Ovary (tissue), 9 donors: ENCODE data around the gene METTL25. TPM values are rescaled to one million over a fixed set of nuclear protein-coding genes. Genes with fewer than 3 reads are reported as not detected.

ENCODE experiments used
- DNase-seq, 5 donors: peaks; one replicate each; pipeline ENCODE4 v3.0.0-alpha.2; 2019 to 2020
- H3K27ac ChIP-seq, 2 donors: fragments of 200-600 bp; one replicate each; pipeline versions ENCODE4 v1.5.1 to v1.8.0; 2019 to 2022
- H3K27me3 ChIP-seq: fragments of 200-600 bp; one replicate; pipeline ENCODE4 v1.8.0; 2022
- H3K36me3 ChIP-seq: fragments of 200-600 bp; sonication (generic); one replicate; pipeline ENCODE4 v1.5.1; 2019
- H3K4me1 ChIP-seq: one replicate; pipeline ENCODE4 v1.8.1; 2013; ENCODE audit warnings: mild to moderate bottlenecking, moderate library complexity; ENCODE audit not compliant: insufficient read depth
- H3K4me3 ChIP-seq: fragments of 200-600 bp; sonication (generic); one replicate; pipeline ENCODE4 v1.5.1; 2017
- H3K9me3 ChIP-seq, 2 donors: fragments of 200-600 bp in 1 of 2; sonication (generic) in 1 of 2; one replicate each; pipeline versions ENCODE4 v1.5.1 to v1.8.1; 2013 to 2019; ENCODE audit warnings: mild to moderate bottlenecking in 1 of 2, moderate library complexity in 1 of 2
- EP300 ChIP-seq: sonication (generic); formaldehyde crosslinking; IDR thresholded peaks from one replicate; pipeline ENCODE4 v1.6.1; 2017; ENCODE audit warnings: antibody characterized with exemption
- POLR2A ChIP-seq: fragments of 450-650 bp; IDR thresholded peaks from one replicate; pipeline ENCODE4 v1.6.1; 2017; ENCODE audit warnings: antibody characterized with exemption, mild to moderate bottlenecking, moderate library complexity
- WGBS, 3 donors: extraction: QIAGEN DNeasy Blood & Tissue Kit in 1 of 3; methylation state at CpG; one replicate each; pipeline versions ENCODE4 v1.1.5 to v1.1.7; 2013 to 2017; 5-methylcytosine and 5-hydroxymethylcytosine counted together
- intact Hi-C, 4 donors: fragments of 100-400 bp; cut with DNase I; formaldehyde crosslinking; loops; one replicate each; pipeline versions ENCODE4 v1.11.0 to v1.15.1; 2022 to 2023
- polyA plus RNA-seq, 2 donors: library from polyadenylated mRNA; stranded (reverse); fragments of 200-250 nt in 1 of 2; fragments of 350-450 nt in 1 of 2; fragmentation: Illumina TruSeq in 1 of 2; extraction: RNeasy Lipid Tissue Mini Kit (QIAGEN cat#74804) in 1 of 2; gene quantifications; one replicate each; pipeline ENCODE4 v1.2.3, GENCODE V29; 2013 to 2014
- total RNA-seq, 7 donors: library from RNA; depleted of rRNA in 2 of 7; stranded (reverse); fragments of >200 nt in 2 of 7; fragmentation: NEBNext Ultra II Directional in 3 of 7; extraction: Animal tissue kit (Norgen Biotek cat#: 25700) in 3 of 7; gene quantifications; one replicate each; pipeline versions ENCODE4 v1.1.0 to v1.2.4, GENCODE V29; 2016 to 2023
- TF ChIP-seq, protein P1 (sequence below), 3 donors: fragments of 450-650 bp in 2 of 3; fragments of 200-600 bp in 1 of 3; IDR thresholded peaks; one replicate each; pipeline versions ENCODE4 v1.5.1 to v1.8.0; 2016 to 2022; ENCODE audit warnings: antibody characterized with exemption in 3 of 3, mild to moderate bottlenecking in 1 of 3
- donor health status: DM: no; HTN: no; CAD: no; lungs with moderate emphysema.
- donor health status: DM: no; HTN: no; CAD: no.
- donor health status: Bipolar disorder and iron deficiency.
- donor health status: DM: yes; HTN: yes; CAD: no.
- donor health status: DM: no; HTN: no; CAD: no.
- donor health status: DM: yes; HTN: yes; CAD: no.

Gene METTL25
- total and polyA plus RNA-seq, 9 donors, result 5.7 to 21.2 (median 11.8) TPM

DNA sequence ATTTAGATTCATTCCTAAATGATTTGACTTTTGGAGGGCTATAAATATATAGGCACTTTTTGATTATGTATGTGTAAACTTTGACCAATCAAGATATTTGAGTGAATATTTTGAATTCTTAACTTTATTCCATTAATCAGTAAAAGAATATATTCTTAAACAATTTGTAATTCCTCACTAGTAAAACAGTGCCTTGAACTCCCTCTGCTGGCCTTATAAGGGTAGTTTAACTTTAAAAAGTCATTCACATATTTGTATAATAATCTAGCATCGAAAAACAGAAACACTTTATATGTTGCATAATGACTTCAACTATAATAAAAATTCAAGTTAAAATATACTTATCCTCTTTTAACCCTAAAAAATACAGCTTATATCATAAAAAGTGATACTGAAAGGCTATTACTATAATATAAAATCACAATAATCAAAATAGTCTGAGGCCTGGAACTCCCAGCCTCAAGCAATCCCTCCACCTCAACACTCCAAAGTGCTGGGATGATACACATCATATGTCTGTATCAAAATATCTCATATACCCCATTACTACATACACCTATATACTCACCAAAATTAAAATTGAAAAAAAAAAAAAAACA lies 31.3 kb upstream of the METTL25 start:
- Histone ChIP-seq H3K27ac (no peak overlapping the region), H3K4me3 (no peak overlapping the region), H3K27me3 (no peaks in the 10 kb centered on the region), H3K36me3 (no peaks in the 10 kb centered on the region), H3K9me3 (no peaks in the 10 kb centered on the region), H3K4me1 (no peaks in the 10 kb centered on the region)
- intact Hi-C loops, result no loop called here
- TF ChIP-seq POLR2A (no peak), EP300 (no peak)
- TF ChIP-seq, protein P1, sequence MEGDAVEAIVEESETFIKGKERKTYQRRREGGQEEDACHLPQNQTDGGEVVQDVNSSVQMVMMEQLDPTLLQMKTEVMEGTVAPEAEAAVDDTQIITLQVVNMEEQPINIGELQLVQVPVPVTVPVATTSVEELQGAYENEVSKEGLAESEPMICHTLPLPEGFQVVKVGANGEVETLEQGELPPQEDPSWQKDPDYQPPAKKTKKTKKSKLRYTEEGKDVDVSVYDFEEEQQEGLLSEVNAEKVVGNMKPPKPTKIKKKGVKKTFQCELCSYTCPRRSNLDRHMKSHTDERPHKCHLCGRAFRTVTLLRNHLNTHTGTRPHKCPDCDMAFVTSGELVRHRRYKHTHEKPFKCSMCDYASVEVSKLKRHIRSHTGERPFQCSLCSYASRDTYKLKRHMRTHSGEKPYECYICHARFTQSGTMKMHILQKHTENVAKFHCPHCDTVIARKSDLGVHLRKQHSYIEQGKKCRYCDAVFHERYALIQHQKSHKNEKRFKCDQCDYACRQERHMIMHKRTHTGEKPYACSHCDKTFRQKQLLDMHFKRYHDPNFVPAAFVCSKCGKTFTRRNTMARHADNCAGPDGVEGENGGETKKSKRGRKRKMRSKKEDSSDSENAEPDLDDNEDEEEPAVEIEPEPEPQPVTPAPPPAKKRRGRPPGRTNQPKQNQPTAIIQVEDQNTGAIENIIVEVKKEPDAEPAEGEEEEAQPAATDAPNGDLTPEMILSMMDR (IDR thresholded peaks at IDR 0.05), result no peak
- 0 to 4% (median 1%) methylated on average over 1 of the region's 1 CpG for WGBS, 3 donors
- no peak for DNase-seq

DNA sequence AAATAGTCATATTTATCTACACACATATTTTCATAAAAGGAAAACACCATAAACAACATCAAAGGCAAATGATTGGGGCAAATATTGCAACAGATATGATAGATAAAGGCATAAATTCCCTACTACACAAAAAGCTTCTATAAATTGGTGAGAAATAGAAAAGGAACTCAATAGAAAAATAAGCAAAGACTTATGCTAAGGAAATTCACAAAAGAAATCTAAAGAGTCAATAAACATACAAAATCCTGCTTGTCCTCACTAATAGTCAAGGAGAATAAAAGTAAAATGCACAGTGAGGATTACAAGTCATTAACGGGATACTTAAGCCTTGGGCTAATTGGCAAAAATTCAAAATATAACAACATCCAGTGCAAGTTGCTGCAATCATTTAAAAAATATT lies 30.5 kb upstream of the METTL25 start:
- WGBS, 3 donors, result 29 to 49% (median 46%) methylated on average over 1 of the region's 1 CpG
- H3K9me3 ChIP-seq, result no peaks in the 10 kb centered on the region
- H3K4me3 ChIP-seq, result no peak overlapping the region
- H3K4me1 ChIP-seq, result no peaks in the 10 kb centered on the region
- TF ChIP-seq POLR2A (no peak), EP300 (no peak)
- TF ChIP-seq, protein P1 (IDR thresholded peaks at IDR 0.05), result no peak
- intact Hi-C loops, result no loop called here
- no peak overlapping the region for H3K27ac ChIP-seq
- H3K36me3 ChIP-seq, result no peaks in the 10 kb centered on the region
- no peak for DNase-seq
- H3K27me3 ChIP-seq, result no peaks in the 10 kb centered on the region

DNA sequence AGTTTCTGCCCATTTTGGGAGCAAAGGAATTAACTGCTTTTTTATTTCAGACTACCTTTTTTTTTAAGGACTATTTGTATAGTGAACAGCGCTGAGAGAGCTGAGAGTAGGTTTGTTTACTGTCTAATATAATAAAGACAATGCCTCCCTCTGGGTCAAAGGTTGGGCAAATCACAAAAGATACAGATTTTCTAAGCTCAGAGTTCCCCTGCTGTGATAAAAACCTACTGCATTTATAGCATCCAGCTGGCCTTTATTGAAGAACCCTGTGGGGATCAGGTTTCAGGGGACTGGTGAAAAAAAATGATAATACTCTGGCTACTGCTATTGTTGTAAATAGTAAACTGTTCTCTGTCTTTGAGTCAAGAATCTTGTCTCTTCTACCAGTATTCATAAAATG lies 28.8 kb upstream of the METTL25 start:
- TF ChIP-seq EP300, result no peak
- TF ChIP-seq POLR2A, result no peak
- 14 to 29% (median 22%) methylated on average over 1 of the region's 1 CpG for WGBS, 3 donors

GRCh38 chr12:82350161-82350560 lies 8.2 kb upstream of the METTL25 start:
- intact Hi-C loops, result no loop called here
- Histone ChIP-seq H3K27me3 (no peaks in the 10 kb centered on the region), H3K4me1 (no peaks in the 10 kb centered on the region), H3K4me3 (no peak overlapping the region), H3K9me3 (no peaks in the 10 kb centered on the region), H3K36me3 (no peaks in the 10 kb centered on the region), H3K27ac (no peak overlapping the region)
- DNase-seq, result no peak
- 92 to 94% (median 92%) methylated on average over 3 of the region's 3 CpGs for WGBS, 3 donors
- TF ChIP-seq, protein P1 (IDR thresholded peaks at IDR 0.05), result no peak

More for the DNA sequence above, 28.8 kb upstream of the METTL25 start:
- H3K27ac ChIP-seq, result no peak overlapping the region
- intact Hi-C loops, result no loop called here
- no peak for DNase-seq
- no peaks in the 10 kb centered on the region for H3K9me3 ChIP-seq
- H3K27me3 ChIP-seq, result no peaks in the 10 kb centered on the region
- no peaks in the 10 kb centered on the region for H3K4me1 ChIP-seq
- no peaks in the 10 kb centered on the region for H3K36me3 ChIP-seq
- H3K4me3 ChIP-seq, result no peak overlapping the region

GRCh38 chr12:82351390-82351789 lies 6.9 kb upstream of the METTL25 start:
- Histone ChIP-seq H3K27ac (no peak overlapping the region), H3K4me1 (peaks cover 2% of the 10 kb centered on the region), H3K9me3 (no peaks in the 10 kb centered on the region), H3K36me3 (no peaks in the 10 kb centered on the region), H3K4me3 (no peak overlapping the region), H3K27me3 (no peaks in the 10 kb centered on the region)
- 81 to 85% (median 82%) methylated on average over 6 of the region's 6 CpGs for WGBS, 3 donors
- no peak for DNase-seq
- intact Hi-C loops, result no loop called here
- TF ChIP-seq, protein P1 (IDR thresholded peaks at IDR 0.05), result no peak
- TF ChIP-seq EP300 (no peak), POLR2A (no peak)
